Ammon's horn (tissue), 1 donor: Measurements from ENCODE around the gene BTNL3.
"Not testable (repeated sequence)": the region's sequence is repeated elsewhere in the genome, so short reads cannot be mapped to it uniquely, and the experiment has no call there.

Source experiments
- DNase-seq: peaks from one replicate; pipeline ENCODE4 v3.0.0-alpha.2; 2016; ENCODE audit warnings: low spot score

BTNL3 gene

DNA sequence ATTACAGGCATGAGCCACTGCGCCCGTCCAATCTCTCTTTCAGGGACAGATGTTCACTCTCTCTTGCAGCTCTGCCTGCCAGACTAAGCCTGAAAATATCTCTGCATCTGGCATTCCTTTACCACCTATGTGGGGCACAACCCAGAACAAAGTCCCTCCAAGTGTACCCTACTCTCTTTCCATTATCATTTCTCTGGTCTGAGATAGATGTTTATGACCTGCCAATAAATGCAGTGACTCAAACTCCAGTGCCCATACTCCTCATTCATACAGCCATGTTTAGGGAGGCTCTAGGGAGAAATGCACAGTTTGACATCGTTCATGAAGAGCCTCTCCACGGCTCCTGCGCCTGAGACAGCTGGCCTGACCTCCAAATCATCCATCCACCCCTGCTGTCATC is at the start of gene BTNL3:
BTNL3 (plus strand) TSS at position 255 of the 400 bp plus-strand sequence. CDS start 183 bp downstream, outside the sequence.
- DNase-seq, result no peak

DNA sequence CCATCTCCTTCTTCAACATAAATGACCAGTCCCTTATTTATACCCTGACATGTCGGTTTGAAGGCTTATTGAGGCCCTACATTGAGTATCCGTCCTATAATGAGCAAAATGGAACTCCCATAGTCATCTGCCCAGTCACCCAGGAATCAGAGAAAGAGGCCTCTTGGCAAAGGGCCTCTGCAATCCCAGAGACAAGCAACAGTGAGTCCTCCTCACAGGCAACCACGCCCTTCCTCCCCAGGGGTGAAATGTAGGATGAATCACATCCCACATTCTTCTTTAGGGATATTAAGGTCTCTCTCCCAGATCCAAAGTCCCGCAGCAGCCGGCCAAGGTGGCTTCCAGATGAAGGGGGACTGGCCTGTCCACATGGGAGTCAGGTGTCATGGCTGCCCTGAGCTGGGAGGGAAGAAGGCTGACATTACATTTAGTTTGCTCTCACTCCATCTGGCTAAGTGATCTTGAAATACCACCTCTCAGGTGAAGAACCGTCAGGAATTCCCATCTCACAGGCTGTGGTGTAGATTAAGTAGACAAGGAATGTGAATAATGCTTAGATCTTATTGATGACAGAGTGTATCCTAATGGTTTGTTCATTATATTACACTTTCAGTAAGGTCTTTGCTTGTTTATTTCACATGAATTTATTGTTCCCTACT is 38.2 kb upstream of the BTNL3 start:
- no peak for DNase-seq

- DNase-seq, result peak; percentile 20
Measured at GRCh38 chr5:180959661-180960060, 29.0 kb upstream of the BTNL3 start.

DNA sequence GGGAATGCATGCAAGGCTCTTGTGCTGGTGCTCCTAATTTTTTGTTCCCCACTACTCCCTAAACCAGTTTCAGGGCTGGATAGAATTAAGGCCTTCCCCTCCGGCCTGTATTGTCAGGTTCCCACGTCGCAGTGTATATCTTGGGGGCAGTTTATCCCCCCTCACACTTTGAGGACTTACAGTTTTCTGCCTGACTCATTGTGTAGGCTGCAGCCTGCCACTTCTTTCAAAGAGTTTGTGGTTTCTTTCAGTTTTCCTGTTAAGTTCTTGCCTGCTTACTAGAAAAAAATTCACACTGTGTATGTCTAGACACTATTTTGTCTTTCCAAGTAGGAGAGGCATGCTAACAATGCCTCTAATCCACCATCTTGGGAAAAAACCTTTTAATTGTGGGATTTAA is 28.4 kb upstream of the BTNL3 start:
- no peak for DNase-seq

DNA sequence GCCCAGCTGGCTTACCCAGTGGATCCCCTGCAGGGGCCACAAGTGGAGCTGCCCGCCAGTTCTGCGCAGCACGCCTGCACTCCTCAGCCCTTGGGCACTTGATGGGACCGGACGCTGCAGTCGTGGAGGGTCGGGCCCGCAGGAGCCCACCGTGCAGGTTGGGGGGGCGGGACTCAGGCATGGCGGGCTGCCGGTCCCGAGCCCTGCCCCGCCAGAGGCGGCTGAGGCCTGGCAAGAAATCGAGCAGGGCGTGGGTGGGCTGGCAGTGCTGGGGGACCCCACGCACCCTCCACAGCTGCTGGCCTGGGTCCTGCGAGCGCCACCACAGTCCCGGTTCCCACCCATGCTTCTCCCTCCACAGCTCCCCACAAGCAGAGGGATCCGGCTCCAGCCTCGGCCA is 19.2 kb upstream of the BTNL3 start:
- DNase-seq, result no peak

DNA sequence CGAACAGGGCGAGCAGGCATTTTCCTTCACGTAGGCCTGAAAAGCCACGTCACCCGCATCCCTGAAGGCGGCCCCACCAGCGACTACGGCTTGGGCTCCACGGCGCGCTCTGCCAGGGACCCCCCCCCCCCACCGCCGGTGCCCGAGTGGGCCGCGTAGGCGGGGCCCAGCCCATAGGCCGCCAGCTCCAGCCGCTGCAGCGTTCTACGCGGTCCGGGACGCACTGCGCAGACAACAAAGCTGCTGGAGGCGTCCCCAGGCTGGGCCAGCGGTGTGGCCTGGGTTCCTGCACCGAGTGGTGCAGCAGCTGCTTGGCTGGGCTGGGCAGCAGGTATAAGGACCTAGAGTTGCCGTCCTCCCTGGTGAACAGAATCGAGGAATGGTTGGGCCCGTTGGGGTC is 18.3 kb upstream of the BTNL3 start:
- DNase-seq, result no peak

- DNase-seq, result no peak
Measured at GRCh38 chr5:180970875-180971274, 17.8 kb upstream of the BTNL3 start.

GRCh38 chr5:180974612-180975315 is 13.9 kb upstream of the BTNL3 start:
- DNase-seq, result no peak

DNA sequence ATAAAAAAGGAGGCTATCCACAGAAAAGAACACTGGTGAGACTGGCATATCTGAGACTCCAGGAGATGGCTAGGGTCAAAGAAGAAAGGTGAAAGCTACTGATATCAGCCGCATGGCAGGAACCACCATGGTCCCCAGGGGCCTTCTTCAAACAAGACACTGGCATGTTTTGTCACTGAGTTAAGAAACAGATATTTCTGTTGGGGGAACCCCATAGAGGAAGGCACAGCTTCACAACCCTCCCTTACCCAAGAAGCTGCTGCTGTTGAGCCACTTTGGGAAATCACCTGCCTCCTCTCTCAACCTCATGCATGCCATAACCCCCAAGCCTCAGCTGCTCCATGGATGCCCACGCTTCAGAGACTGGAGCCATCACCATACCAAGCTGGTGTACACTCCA is 13.3 kb upstream of the BTNL3 start:
- no peak for DNase-seq

DNA sequence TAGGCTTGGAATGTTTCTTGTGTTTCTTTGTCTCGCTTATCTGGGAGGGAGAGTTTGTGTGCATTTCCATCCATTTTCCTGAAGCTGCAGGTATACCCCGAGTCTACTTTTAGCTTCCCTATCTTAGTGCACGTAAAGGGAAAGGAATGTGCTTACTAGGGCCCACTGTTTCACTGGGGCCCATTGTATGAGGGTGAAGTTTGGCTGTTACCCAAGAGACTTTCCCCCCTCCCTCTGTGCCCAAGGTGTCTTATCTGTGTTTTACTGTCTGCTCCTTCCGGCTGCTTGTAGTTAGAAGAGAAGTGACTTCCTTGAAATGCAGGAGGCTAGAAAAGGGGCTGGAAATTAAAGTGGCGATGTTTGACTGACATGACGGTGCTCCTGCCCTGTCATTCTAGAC is 12.1 kb upstream of the BTNL3 start:
- DNase-seq, result no peak

- DNase-seq, result no peak
Measured at GRCh38 chr5:180977852-180978251, 10.8 kb upstream of the BTNL3 start.

- no peak for DNase-seq
Measured at GRCh38 chr5:180982008-180982741, 6.5 kb upstream of the BTNL3 start.

- DNase-seq, result no peak
Measured at GRCh38 chr5:180988016-180988415, 630 bp upstream of the BTNL3 start.

- no peak for DNase-seq
Measured at GRCh38 chr5:180990086-180990881, 1.6 kb downstream of the BTNL3 start.

GRCh38 chr5:180990882-180991242 is 2.2 kb downstream of the BTNL3 start:
- no peak for DNase-seq

DNA sequence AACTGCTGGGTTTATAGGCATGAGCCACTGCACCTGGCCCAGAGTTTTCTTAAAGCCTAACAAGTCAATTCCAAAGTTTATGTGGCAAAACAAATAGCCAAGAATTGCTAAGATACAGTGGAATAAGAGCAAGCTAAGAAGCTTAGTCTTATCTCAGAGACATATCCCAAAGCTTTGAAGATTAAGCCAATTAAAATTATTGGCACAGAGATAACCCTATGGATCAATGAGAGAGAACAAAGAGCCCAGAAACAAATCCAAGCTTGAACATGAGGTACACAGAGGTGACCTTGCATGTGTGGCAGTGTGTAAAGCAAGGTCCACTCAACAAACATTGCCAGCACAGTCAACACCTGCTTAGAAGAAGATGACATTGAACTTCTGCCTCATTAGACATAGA is 13.3 kb downstream of the BTNL3 start:
- no peak for DNase-seq

GRCh38 chr5:181005791-181006190 is 17.1 kb downstream of the BTNL3 start:
- no peak for DNase-seq

GRCh38 chr5:181008136-181008535 is 19.5 kb downstream of the BTNL3 start:
- DNase-seq, result no peak

- not testable (repeated sequence) for DNase-seq
Measured at GRCh38 chr5:181010018-181010417, 21.4 kb downstream of the BTNL3 start.

DNA sequence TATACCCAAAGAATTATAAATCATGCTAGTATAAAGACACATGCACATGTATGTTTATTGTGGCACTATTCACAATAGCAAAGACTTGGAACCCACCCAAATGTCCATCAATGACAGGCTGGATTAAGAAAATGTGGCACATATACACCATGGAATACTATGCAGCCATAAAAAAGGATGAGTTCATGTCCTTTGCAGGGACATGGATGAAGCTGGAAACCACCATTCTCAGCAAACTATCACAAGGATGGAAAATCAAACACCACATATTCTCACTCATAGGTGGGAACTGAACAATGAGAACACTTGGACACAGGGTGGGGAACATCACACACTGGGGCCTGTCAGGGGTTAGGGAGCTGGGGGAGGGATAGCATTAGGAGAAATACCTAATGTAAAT is 26.0 kb downstream of the BTNL3 start:
- DNase-seq, result not testable (repeated sequence)

GRCh38 chr5:181017448-181017847 is 28.8 kb downstream of the BTNL3 start:
- not testable (repeated sequence) for DNase-seq

DNA sequence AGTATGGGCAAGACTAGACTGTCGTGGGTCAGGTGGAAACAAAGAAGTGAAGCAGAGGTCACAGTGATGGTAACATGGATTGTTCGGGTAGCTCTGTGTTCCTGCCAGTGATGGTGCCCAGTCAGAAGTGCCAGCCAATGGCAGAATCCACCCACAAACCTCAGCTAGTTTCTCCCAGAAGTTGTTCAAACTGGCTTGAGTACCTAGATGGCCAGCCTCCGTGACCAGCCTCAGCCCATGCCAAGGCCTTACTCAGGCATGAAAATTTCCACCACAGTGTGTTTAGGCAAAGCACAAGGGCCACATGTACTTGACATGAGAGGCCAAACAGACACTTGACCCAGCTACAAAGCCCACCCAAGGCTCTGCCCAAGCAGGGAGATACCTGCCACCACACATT is 32.0 kb downstream of the BTNL3 start:
- no peak for DNase-seq
